SH-SY5Y (cell line): Measurements from ENCODE around the gene VAV2.

Experiments
- GATA2 ChIP-seq: IDR thresholded peaks from 2 replicates; pipeline ENCODE4 v1.6.1; 2011; ENCODE audit warnings: mild to moderate bottlenecking, low read depth, low read length
- GATA3 ChIP-seq: IDR thresholded peaks from 2 replicates; pipeline ENCODE4 v1.6.1; 2011; ENCODE audit warnings: low read depth, mild to moderate bottlenecking, low read length, moderate library complexity

- TF ChIP-seq GATA2: no peak
- TF ChIP-seq GATA3: no peak
Measured at GRCh38 chr9:133996531-133997520, 4.7 kb upstream of the VAV2 start.
